CD1c-positive myeloid dendritic cell (primary cell): ENCODE data around the gene CEACAM21.

Experiments used
- DNase-seq: peaks from one replicate; pipeline ENCODE4 v3.0.0-alpha.2; 2016; ENCODE audit errors: extremely low spot score

The CEACAM21 gene

DNA sequence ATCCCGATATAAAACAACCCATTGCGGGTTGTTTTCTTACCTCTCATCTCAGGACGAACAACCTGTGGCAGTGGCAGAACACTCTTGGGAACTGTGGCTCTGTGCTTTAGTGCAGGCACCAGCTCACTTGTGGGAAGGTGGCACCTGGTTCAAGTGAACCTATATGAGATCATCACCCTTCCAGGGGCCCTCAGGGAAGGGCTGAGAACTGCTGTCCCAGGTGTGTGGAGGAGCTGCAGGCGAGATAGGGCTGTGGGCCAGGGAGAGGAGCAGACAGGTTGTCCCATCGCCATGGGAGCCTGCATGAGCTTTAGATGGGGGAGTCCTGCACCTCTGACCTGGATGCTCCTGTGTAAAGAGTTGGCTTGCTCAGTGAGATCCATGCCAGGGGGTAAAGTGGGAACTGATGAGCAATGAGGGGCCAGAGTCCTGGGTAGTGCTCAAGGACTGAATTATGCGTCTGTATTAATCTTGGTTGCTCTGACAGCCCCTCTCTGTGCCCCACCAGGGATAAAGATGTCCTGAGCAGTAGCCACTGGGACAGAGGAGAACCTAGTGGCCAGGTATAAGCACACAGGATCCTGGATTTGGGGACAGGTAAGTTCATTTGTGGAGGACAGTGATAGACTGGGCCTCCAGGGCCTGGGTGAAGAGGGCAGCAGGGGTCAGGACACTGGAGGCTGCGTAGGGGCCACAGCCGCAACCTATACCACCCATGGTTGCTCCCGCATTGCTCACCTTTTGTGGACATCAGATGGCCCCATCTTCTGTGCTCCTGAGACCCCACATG is 42.2 kb downstream of the CEACAM21 start:
- DNase-seq = no peak

- DNase-seq = peak; percentile 19
These were observed 43.1 kb downstream of the CEACAM21 start for GRCh38 chr19:41619018-41619556.

GRCh38 chr19:41620171-41620570 is 44.2 kb downstream of the CEACAM21 start:
- no peak for DNase-seq

GRCh38 chr19:41621226-41621625 is 45.3 kb downstream of the CEACAM21 start:
- no peak for DNase-seq

GRCh38 chr19:41621654-41622053 is 45.7 kb downstream of the CEACAM21 start:
- DNase-seq = peak; percentile 46

GRCh38 chr19:41623360-41623759 is 47.4 kb downstream of the CEACAM21 start:
- no peak for DNase-seq

- DNase-seq = no peak
These were observed 48.5 kb downstream of the CEACAM21 start for GRCh38 chr19:41624515-41624914.

DNA sequence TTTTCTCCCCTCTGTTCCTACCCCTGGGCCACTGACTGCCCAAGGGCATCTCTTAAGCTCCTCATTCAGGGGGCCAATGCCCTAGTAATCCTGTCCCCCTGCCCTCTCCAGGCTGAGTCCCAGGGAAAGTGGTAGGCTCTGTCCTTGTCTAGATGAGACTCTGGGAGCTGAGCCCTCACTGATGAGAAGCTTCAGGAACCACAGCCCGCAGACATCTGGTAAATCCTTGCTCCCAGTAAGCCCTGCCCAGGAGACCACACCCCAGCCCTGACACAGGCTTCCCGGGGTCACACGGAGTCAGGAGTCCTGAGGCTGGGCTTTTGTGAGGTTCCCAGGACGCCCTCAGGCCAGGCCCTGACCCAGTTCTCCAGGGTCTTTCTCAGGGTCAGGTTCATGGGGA is 49.0 kb downstream of the CEACAM21 start:
- no peak for DNase-seq

- DNase-seq = no peak
These were observed 50.3 kb downstream of the CEACAM21 start for GRCh38 chr19:41626278-41626677.

DNA sequence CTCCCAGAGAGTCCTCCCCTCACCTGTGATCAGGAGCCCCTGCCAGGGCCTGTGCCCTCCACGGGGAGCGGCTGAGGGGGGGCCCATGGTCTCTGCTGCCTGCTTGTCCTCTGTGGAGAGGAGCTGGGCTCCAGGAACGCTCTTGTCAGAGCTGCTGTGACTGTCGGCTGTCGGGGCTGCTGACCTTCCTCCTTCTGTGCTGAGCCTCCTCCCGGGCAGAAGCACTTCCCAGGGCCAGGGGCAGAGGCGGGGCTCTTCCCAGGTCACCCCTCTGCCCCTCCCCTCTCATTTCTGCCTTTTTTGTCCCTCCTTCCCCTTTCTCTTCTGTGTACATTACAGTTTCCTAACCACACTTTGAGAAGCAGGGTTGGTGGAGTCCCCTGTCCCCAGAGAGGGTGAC is 50.9 kb downstream of the CEACAM21 start, which contains the start of gene CEACAM4:
CEACAM4 (minus strand) TSS at position 198 of the 400 bp plus-strand sequence; CDS start at position 87, 111 bp downstream.
- peak; percentile 73 for DNase-seq

DNA sequence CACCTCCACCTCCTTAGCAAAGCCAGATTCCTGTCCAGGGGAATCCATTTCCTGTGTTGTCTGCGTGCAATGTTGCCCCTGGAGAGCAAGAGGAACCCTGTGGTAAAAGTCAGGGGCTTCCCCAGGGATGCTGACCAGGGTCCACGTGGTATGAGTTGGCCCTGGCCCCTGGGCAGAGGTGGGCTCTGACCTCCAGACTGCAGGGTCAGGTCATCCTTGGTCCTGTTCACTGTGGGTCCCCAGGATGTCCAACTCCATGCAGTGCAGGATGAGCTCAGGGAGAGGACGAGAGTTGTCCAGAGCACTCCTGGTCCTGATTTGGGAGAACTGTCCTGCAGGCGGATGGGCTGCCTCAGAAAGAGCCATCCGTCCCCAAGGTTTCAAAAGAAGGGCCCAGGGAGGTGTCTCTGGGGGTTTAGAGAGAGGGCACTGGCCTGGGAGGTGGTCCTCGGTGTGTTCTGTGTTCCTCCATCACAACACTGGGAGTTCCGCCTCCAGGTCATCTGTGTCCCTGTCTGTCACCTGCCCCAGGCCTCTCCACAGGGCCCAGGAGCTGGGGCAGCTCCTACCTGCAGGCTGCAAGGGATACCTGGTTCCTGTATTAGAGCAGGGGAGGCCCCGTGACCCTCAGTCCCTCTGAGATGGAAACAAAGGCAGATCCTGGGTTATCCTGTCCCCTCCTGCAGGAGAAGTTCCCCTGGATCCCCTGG is 52.2 kb downstream of the CEACAM21 start:
- DNase-seq = no peak
